GM15510 (cell line): ENCODE results near the gene RASSF8.

Source experiments
- POLR2A ChIP-seq: IDR thresholded peaks from 3 replicates; pipeline ENCODE4 v1.6.1; 2011; ENCODE audit warnings: borderline replicate concordance; ENCODE audit not compliant: insufficient read length; ENCODE audit errors: extremely low read depth

RASSF8 gene

DNA sequence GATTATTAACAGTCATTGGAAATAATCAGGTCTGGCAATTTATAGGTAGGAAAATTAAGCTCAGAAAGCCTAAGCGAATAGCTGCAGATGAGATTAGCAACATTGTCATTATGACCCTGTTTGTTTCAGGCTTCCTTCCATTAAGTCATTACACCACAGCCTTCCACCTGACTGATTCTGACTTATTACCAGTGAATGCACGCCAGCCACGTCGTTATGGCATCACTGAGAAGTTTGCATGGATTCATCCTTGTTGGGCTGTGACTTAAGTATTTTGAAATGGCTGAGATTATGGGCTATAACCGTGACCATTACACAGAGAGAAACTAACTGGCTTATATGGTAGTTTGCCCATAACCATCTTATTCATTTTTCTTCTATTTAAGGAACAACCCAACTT is 18.6 kb downstream of the RASSF8 start:
- TF ChIP-seq POLR2A, result no peak

DNA sequence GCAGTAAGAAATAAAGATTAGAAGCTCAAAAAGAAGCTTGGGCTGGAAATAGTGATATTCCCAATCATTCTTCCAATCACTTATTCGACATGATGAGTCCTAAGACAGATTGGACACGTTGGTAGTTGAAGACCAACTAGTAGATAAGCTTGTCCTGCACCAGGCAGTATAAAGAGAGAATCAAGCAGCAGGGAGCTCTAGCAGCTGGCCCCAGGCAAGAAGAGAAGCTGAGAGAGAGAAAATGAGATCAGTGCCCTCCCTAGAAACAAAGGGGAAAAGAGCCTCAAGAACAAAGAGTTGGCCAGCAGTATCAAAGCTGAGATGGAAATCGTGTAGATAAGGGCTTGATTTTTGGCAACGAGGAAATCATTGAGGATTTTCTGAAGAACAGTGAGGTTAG is 20.6 kb downstream of the RASSF8 start:
- no peak for TF ChIP-seq POLR2A

DNA sequence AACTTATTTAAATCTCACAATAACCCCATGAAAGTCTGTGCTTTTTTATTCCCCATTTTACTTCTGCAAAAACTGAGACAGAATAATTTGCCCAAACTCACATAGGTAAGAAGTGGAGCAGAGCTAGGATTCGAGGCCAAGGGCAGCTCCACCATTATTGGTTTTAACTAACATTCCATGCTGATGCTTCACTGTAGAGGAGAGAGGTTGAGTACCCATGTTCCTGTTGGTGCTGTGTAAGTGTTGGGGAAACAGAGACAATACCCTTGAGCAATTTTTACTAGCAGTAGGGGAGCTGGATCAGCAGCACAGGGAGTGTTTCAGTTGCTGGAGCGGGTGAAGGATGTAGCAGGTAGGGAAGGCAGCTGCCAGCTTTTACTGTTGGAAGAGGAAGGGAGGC is 21.1 kb downstream of the RASSF8 start:
- no peak for TF ChIP-seq POLR2A

DNA sequence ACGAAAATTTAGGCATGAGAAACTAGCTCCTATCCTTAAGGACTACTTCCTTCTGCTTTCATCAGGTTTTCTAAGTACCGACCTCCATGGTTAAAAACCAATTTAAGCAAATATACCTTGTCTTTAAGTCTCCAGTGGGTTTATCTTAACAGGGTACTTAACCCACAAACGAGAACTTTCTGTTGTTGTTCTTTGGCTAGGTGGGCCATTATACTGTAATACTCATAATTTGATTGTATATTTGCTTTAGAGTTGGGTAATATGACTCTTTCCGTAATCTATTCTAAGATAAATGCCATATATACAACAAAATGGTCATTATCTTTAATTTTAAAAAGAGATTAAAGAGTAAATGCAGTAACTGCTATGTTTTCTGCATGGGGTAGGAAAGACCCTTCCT is 21.6 kb downstream of the RASSF8 start:
- no peak for TF ChIP-seq POLR2A

DNA sequence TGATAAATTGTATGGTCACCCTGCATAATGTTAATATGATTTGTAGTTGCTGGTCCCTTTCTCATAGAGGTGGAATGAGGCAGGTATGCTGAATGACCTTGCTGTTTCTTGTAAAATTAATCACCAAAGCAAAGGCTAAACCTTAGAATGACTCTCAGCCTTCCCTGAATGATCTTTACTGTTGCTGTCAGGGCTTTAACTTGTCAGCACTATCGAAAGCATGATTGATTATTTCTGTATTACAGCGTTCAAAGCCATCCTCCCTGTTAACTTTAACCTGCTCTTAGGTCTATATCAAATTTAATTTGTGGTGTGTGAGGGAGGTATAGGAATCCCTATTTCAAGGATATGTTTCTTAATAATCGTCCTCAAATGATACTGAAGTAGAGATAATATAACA is 23.1 kb downstream of the RASSF8 start:
- TF ChIP-seq POLR2A, result no peak

DNA sequence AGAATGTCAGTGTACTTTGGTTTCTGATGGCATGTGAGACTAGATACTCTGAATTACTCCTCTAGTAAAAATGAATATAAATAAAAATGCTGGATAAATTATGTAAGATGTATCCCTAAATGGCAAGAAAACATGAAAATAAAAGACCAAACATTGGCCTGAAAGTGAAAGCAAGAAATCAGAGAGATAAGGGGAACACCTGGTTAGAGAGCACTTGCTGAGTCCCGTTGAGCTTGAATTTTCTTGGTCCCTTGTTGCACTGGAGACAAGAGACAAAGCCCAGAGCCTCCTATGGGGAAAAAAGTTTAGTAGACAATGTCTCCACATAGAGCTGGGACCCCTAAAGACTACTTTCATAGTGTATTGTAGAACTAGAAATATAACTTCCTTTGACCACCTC is 23.9 kb downstream of the RASSF8 start:
- TF ChIP-seq POLR2A, result no peak

DNA sequence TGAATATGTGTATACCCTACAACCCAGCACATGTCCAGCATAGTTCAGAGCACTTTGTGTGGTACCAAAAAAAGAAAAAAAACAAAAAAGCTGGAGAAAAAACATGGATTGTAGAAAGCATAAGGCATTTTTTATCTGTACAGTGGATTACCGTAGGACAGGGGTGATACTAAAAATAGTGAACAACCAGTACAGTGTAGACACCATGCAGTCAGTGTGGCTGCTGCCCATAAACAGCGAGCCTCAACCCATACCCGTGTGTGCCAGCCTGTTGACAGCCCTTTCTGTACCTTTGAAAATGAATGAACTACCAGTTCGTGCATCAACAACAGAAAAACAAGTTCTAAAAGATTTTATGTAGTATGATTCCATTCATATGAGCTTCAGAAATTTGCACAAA is 25.1 kb downstream of the RASSF8 start:
- TF ChIP-seq POLR2A, result no peak

DNA sequence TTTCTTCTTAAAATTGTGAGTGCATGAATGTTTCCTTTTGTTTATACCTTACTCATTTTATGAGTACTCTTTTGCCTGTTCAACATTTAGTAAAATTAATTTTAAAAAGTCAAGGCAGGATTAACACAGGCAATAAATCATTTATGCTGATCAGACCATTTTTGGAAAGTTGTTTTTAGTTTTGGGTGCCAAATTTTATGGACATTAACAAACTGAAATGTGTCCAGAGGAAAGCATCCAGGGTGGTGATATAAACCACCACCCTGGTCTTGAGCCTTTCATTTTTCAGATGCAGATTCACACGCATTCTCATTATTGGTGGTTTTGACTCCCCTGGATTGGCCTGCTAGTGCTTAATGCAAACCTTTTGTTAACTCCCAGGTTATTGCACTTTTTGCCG is 26.3 kb downstream of the RASSF8 start:
- TF ChIP-seq POLR2A, result no peak

DNA sequence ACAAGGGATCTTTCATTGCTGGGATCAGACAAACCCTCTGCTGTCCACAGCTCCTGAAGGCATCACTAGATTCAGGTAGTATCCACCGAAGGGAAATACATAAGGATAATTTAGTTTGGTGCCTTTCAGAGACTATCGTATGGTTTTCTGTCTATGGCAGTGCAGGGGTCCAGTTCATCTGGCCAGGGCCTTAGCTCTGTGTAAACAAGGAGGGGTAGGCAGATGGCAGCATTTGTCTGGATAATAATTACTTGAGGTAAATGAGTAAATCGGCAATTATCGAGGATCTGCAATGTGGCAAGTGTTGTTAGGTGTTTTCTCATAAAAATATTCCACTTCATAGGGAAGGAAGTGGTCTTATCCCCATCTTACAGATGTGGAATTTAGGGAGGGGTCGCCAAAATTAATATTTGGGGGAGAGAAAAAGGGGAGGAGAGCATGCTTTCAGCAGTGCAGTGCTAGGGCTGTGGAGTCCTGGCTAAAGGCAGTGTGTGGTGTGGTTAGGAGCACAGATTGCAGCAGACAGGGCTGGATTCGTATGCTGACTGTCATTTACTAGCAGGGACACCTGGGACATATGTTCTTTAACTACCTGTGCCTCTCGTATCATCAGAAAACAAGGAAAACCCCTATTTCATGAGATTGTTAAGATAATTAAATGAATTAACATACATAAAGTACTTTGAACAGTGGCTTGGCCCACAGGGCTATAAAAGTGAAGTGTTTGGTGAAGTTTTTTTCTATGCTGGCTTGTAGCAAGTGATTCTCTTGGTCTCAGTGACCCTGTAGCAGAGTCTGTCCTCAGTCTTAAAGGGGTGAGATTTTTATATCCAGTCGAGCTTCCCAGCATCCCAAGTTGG is 27.1 kb downstream of the RASSF8 start:
- TF ChIP-seq POLR2A, result no peak

DNA sequence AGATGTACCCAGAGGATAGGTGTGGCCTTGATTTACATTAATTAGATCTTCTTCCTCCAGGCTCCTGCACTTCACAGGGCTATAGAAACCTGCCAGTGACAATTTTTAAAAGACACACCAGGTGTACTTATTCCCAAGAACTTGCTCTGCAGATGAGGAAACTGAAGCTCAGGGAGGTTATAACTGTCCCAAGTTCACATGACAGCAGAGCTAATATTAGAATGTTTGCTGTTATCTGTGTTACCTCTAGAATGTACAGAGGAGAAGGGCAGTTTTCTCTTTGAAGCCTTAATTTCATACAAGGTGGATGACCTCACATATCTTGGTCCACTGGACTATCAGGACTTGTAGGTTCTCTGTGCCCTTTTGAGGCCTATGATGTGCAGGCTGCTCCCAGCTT is 27.7 kb downstream of the RASSF8 start:
- no peak for TF ChIP-seq POLR2A

DNA sequence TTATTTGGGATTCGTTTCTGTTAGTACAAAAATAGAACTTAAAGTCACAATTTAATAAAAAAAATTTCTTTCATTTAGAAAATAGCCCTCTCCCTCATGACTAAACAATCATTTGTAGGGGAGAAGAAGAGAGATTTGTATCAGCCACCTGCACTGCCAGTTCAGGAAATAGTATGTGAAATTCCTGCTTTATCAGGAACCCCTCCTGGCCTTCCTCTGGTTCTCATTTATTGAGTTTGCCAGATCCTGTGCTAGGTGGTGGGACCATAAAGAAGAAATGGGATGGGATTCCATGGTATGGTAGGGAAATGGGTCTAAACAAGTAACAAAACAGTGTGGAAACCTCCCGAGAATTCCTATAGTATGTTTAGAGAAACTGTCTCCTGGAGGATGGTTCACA is 30.0 kb downstream of the RASSF8 start:
- TF ChIP-seq POLR2A, result no peak

DNA sequence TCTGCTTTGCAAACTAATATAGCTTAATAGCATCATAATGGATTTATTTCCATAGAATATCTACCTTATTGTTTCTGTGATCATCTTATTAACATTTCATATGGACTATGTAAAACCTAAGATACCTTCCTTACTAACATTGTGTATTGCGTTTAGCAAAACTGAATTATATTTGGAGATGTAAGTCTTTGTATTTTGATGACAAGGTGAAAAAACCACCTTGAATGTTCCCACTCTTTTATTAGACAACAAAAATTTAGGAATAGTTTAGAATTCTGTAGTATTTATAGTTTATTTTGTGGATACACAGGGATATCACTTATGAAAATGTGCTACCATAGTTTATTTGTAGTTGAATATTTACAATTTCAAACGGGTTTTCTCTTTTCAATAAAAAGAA is 32.0 kb downstream of the RASSF8 start:
- TF ChIP-seq POLR2A, result no peak

DNA sequence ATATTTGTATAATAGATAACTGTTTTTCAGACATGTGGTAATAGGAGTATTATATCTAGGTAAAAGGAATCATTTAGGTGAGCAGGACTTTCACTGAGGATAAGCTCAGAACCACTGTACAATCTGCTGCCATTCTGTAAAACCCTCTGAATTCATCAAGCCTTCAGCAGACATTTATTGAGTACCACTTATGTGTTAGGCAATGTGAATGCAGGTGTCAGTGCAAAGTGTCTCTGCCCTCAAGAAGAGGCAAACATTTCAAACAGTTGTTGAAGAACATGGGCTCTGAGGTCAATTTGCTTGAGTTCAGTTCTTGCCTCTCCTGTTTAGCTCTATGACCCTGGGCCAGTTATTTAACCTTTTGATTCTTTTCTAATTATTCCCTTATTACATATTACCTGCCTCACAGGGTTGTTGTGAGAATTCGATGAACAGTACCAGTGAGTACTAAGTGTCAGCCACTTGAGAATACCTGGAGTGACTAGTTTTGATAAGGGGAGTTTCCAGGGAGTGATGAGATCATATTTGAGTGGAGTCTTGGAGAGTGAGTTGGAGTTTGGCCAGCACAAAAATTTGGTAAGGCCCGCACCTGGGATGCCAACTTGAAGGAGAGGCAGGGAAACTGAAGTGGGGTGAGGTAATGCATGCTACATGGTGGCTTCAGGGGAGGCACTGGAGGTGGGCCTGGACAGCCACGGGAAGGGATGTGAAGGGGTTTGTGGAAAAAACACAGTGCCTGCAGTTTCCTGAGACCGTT is 33.7 kb downstream of the RASSF8 start:
- no peak for TF ChIP-seq POLR2A

DNA sequence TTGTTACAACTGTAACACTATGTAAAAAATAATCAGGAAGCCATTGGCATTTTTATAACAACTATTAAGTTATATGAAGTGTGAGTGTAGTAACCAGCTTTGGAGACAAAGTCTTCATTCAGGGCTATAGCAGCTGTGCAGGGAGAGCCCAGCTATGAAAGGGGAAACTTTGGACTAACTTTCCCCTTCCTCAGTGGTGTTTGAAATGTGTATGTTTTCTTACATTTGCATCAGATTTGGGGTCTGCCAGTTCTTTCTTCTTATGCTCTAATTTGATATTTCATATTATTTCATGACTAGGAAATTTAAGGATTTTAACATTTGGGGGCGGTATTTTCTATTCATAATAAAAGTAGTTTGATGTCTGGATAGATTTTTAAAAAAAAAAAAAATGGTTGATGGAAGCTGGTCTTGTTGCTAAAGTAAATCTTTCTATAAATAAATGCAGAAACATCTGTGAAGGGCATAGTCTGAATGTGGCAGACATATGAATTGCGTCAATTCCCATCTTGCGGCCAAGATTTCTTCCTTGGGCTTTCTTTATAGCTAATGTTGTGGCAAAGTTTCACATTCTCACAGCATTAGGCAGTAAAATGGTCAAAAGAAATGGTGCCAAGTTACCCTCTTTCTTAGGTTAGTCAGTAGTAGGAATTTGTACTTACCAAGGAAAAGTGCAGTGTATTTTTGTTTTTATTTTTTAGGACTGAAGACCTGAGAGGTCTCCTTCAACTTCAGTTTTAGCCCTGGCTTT is 35.6 kb downstream of the RASSF8 start:
- TF ChIP-seq POLR2A, result no peak

DNA sequence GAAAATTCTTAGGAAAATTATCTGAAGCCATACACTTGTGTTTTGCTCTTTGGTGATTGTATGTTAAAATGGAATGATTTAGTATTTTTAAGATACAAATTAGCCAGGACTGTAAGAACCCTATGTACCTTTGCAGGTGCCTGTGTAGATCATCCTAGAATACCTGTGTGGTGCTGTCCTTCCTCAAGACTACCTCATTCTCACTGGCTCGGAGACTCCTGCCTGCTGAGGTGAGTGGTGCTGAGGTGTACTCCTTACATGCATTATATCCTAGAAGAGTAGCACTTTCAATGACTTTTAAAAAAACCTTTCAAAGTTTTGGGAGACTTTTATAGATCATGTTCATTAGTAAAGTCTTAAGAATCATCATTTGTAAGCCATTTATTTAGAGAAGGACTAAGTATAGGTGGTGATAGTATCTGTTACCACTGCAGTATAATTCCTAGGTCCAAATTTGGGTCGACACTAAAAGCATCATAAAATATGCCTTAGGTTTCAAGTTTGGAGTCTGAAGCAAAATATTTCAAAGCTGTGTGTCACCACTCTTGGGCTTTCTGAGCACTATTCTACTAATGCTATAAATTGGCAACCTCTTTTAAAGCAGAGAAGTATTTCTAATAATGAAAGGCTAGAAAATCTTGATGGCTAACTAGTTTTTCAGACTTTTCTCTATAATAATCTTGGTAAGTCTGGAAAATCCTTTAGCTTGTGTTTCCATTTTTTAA is 36.6 kb downstream of the RASSF8 start:
- TF ChIP-seq POLR2A, result no peak

DNA sequence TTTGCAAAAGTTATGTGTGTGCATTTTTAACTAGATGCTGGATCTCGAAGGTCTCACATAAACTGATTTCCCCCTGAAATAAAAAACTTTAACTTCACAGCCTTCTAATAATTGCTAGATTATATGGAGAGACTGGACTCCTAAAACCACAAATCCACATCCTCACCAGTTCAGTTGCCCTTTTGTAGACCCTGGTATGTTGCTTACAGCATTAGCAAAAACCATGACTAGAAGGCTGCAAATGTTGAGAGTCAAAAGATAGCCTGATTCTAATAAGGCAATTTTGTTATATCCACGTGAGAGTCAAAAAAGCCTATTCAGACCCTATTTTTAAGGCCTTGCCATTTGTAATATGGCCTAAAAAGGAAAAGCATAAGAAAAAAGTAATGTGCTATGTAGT is 37.4 kb downstream of the RASSF8 start:
- no peak for TF ChIP-seq POLR2A

DNA sequence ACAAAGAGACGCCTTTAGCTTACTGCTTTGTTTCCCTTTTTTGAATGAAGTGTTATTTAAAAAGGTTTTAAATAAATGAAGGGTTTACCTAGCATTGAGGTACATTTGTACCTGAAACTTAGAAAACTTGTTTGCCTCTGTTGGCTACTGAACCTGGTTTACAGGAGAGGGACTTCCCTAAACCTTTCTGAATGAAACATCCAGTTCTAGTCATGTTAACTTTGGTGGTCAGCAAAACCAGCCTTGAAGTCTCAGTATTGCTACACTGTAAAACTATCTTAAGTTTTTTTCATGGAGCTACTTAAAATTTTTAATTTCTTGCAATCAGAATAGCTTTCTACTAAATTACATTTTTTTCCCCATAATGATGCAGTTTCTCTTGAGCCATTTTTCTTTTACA is 38.2 kb downstream of the RASSF8 start:
- TF ChIP-seq POLR2A, result no peak
